ENCODE data around the gene FBXO9. TPM values are rescaled to one million over a fixed set of nuclear protein-coding genes. Genes with fewer than 3 reads are reported as not detected.

The FBXO9 gene
- polyA plus RNA-seq, 1 of the 3 experiments (the other 2 are of a cell fraction) = 61.9 TPM

- TF ChIP-seq TEAD4 (IDR thresholded peaks at IDR 0.05; ENCODE audit: borderline replicate concordance, insufficient read depth) = no peak
- no peak for TF ChIP-seq TCF12 (IDR thresholded peaks at IDR 0.05)
- no peak for TF ChIP-seq SMC3 (IDR thresholded peaks at IDR 0.05; ENCODE audit: low read depth, low read length)
- no peak for DNase-seq
- H2AFZ ChIP-seq (ENCODE audit: low read depth) = no peak overlapping the region
- H3K36me3 ChIP-seq (replicated peaks in 1 of 2; ENCODE audit: control insufficient read depth in 1 of 2, insufficient read depth in 2 of 2, low read length in 1 of 2) = peaks cover 48 to 59% of the 10 kb centered on the region in 2 experiments
- H3F3A ChIP-seq (replicated peaks; ENCODE audit: insufficient read depth) = no peaks in the 10 kb centered on the region
- POLR2A ChIA-PET = no interaction called here
- no peaks in the 10 kb centered on the region for H3K9me3 ChIP-seq
- no peaks in the 10 kb centered on the region for H3K9me2 ChIP-seq
- no peak overlapping the region for H3K27ac ChIP-seq (ENCODE audit: low read depth in 2 of 2, low read length in 1 of 2)
- H3K4me2 ChIP-seq = no peak overlapping the region
- H3K9ac ChIP-seq = no peak overlapping the region
- 100% methylated on average over 2 of the region's 2 CpGs for WGBS (ENCODE audit: low lambda C conversion rate)
- no peaks in the 10 kb centered on the region for H3K79me2 ChIP-seq (ENCODE audit: insufficient read depth)
- H3K27me3 ChIP-seq (ENCODE audit: insufficient read depth) = no peaks in the 10 kb centered on the region
- CTCF ChIA-PET = interaction anchor here (0.6 kb wide), 1 partner anchor 14 kb away, joined by 3 read pairs; no protein-coding TSS in a partner anchor
- H3K4me3 ChIP-seq (ENCODE audit: low read depth in 2 of 2, low read length in 1 of 2) = no peak overlapping the region
- H4K20me1 ChIP-seq (ENCODE audit: insufficient read depth) = no peaks in the 10 kb centered on the region
- H3K4me1 ChIP-seq (ENCODE audit: control insufficient read depth in 1 of 2, insufficient read depth in 2 of 2, low read depth in 1 of 2, low read length in 1 of 2) = no peaks in the 10 kb centered on the region
Measured at GRCh38 chr6:53101006-53101405, 35.8 kb downstream of the FBXO9 start.

- Histone ChIP-seq H3K79me2 (ENCODE audit: insufficient read depth) (no peaks in the 10 kb centered on the region), H3K9ac (no peak overlapping the region), H3K36me3 (replicated peaks in 1 of 2; ENCODE audit: control insufficient read depth in 1 of 2, insufficient read depth in 2 of 2, low read length in 1 of 2) (peaks cover 20 to 32% of the 10 kb centered on the region in 2 experiments), H3K9me2 (no peaks in the 10 kb centered on the region), H3K9me3 (no peaks in the 10 kb centered on the region), H3K27me3 (ENCODE audit: insufficient read depth) (no peaks in the 10 kb centered on the region), H3K4me1 (ENCODE audit: control insufficient read depth in 1 of 2, insufficient read depth in 2 of 2, low read depth in 1 of 2, low read length in 1 of 2) (no peaks in the 10 kb centered on the region), H4K20me1 (ENCODE audit: insufficient read depth) (no peaks in the 10 kb centered on the region), H3K27ac (ENCODE audit: low read depth in 2 of 2, low read length in 1 of 2) (no peak overlapping the region), H3F3A (replicated peaks; ENCODE audit: insufficient read depth) (no peaks in the 10 kb centered on the region), H3K4me2 (no peak overlapping the region), H2AFZ (ENCODE audit: low read depth) (no peak overlapping the region), H3K4me3 (ENCODE audit: low read depth in 2 of 2, low read length in 1 of 2) (no peak overlapping the region)
- POLR2A ChIA-PET = no interaction called here
- CTCF ChIA-PET = interaction anchor here (1.0 kb wide), 1 partner anchor 9 kb away, joined by 4 read pairs; no protein-coding TSS in a partner anchor
- no peak for DNase-seq
- TF ChIP-seq, protein P1, sequence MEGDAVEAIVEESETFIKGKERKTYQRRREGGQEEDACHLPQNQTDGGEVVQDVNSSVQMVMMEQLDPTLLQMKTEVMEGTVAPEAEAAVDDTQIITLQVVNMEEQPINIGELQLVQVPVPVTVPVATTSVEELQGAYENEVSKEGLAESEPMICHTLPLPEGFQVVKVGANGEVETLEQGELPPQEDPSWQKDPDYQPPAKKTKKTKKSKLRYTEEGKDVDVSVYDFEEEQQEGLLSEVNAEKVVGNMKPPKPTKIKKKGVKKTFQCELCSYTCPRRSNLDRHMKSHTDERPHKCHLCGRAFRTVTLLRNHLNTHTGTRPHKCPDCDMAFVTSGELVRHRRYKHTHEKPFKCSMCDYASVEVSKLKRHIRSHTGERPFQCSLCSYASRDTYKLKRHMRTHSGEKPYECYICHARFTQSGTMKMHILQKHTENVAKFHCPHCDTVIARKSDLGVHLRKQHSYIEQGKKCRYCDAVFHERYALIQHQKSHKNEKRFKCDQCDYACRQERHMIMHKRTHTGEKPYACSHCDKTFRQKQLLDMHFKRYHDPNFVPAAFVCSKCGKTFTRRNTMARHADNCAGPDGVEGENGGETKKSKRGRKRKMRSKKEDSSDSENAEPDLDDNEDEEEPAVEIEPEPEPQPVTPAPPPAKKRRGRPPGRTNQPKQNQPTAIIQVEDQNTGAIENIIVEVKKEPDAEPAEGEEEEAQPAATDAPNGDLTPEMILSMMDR (IDR thresholded peaks at IDR 0.05) = 0 out of 2 replicates have a peak, but pooled peaks have one; percentile 24
- TF ChIP-seq NFIC (IDR thresholded peaks at IDR 0.05; ENCODE audit: borderline replicate concordance) (no peak), RAD21 (IDR thresholded peaks at IDR 0.05; ENCODE audit: low read length) (peak; percentile 47)
- 81% methylated on average over 3 of the region's 3 CpGs for WGBS (ENCODE audit: low lambda C conversion rate)
Measured at GRCh38 chr6:53103993-53104675, 38.9 kb downstream of the FBXO9 start.

DNA sequence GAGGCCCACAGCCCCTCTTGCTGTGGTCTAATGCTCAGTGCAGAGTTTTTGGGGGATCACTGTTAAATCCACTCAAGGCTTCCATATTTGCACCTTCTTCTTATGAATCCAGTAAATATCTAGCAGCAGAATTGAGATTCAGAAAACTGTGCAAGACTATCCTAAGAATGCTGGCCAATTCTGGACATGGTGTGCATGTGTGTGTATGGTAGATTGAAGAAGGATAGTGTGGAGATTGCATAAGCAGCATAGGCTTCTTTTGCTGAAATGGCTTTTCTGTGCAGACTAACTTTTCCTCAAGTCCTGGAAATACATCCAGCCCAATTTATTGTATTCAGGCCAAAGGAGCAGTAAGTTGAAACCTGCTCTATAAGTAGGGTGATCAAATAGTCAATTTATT is 39.7 kb downstream of the FBXO9 start:
- CTCF ChIA-PET = no interaction called here
- no peaks in the 10 kb centered on the region for H4K20me1 ChIP-seq (ENCODE audit: insufficient read depth)
- H3K9ac ChIP-seq = no peak overlapping the region
- H3K27me3 ChIP-seq (ENCODE audit: insufficient read depth) = no peaks in the 10 kb centered on the region
- H3K9me2 ChIP-seq = no peaks in the 10 kb centered on the region
- no peak overlapping the region for H3K4me2 ChIP-seq
- no peak overlapping the region for H3K4me3 ChIP-seq (ENCODE audit: low read depth in 2 of 2, low read length in 1 of 2)
- H3F3A ChIP-seq (replicated peaks; ENCODE audit: insufficient read depth) = no peaks in the 10 kb centered on the region
- POLR2A ChIA-PET = no interaction called here
- H3K4me1 ChIP-seq (ENCODE audit: control insufficient read depth in 1 of 2, insufficient read depth in 2 of 2, low read depth in 1 of 2, low read length in 1 of 2) = no peaks in the 10 kb centered on the region
- DNase-seq = no peak
- H3K27ac ChIP-seq (ENCODE audit: low read depth in 2 of 2, low read length in 1 of 2) = no peak overlapping the region
- H3K79me2 ChIP-seq (ENCODE audit: insufficient read depth) = no peaks in the 10 kb centered on the region
- H3K9me3 ChIP-seq = no peaks in the 10 kb centered on the region
- peaks cover 20 to 32% of the 10 kb centered on the region in 2 experiments for H3K36me3 ChIP-seq (replicated peaks in 1 of 2; ENCODE audit: control insufficient read depth in 1 of 2, insufficient read depth in 2 of 2, low read length in 1 of 2)
- H2AFZ ChIP-seq (ENCODE audit: low read depth) = no peak overlapping the region
- no peak for TF ChIP-seq JUND (IDR thresholded peaks at IDR 0.05)
- TF ChIP-seq, protein P2, sequence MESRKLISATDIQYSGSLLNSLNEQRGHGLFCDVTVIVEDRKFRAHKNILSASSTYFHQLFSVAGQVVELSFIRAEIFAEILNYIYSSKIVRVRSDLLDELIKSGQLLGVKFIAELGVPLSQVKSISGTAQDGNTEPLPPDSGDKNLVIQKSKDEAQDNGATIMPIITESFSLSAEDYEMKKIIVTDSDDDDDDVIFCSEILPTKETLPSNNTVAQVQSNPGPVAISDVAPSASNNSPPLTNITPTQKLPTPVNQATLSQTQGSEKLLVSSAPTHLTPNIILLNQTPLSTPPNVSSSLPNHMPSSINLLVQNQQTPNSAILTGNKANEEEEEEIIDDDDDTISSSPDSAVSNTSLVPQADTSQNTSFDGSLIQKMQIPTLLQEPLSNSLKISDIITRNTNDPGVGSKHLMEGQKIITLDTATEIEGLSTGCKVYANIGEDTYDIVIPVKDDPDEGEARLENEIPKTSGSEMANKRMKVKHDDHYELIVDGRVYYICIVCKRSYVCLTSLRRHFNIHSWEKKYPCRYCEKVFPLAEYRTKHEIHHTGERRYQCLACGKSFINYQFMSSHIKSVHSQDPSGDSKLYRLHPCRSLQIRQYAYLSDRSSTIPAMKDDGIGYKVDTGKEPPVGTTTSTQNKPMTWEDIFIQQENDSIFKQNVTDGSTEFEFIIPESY (IDR thresholded peaks at IDR 0.05; ENCODE audit: borderline replicate concordance, low read depth) = no peak
- no peak for TF ChIP-seq POLR2AphosphoS5 (IDR thresholded peaks at IDR 0.05; ENCODE audit: low read depth, low read length)
- no peak for TF ChIP-seq TAF1 (IDR thresholded peaks at IDR 0.05; ENCODE audit: borderline replicate concordance, low read depth, low read length)
- TF ChIP-seq SMC3 (IDR thresholded peaks at IDR 0.05; ENCODE audit: low read depth, low read length) = no peak
- TF ChIP-seq MEF2A (IDR thresholded peaks at IDR 0.05; ENCODE audit: borderline replicate concordance, low read depth) = no peak
- TF ChIP-seq, protein P3, sequence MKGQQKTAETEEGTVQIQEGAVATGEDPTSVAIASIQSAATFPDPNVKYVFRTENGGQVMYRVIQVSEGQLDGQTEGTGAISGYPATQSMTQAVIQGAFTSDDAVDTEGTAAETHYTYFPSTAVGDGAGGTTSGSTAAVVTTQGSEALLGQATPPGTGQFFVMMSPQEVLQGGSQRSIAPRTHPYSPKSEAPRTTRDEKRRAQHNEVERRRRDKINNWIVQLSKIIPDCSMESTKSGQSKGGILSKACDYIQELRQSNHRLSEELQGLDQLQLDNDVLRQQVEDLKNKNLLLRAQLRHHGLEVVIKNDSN (IDR thresholded peaks at IDR 0.05; ENCODE audit: borderline replicate concordance, low read depth) = no peak
- TF ChIP-seq YY1 (IDR thresholded peaks at IDR 0.05; ENCODE audit: low read depth) = no peak
- no peak for TF ChIP-seq ELF1 (IDR thresholded peaks at IDR 0.05)
- TF ChIP-seq EP300 (IDR thresholded peaks at IDR 0.05; ENCODE audit: borderline replicate concordance in 1 of 2, low read depth in 1 of 2, low read length in 1 of 2) = no peak
- TF ChIP-seq RFX5 (IDR thresholded peaks at IDR 0.05; ENCODE audit: low read length) = no peak
- TF ChIP-seq TEAD4 (IDR thresholded peaks at IDR 0.05; ENCODE audit: borderline replicate concordance, insufficient read depth) = no peak
- no peak for TF ChIP-seq GABPA (IDR thresholded peaks at IDR 0.05; ENCODE audit: low read depth)
- TF ChIP-seq FOXJ3 (CRISPR knock-in tag; IDR thresholded peaks at IDR 0.05) = no peak
- no peak for TF ChIP-seq RXRA (IDR thresholded peaks at IDR 0.05; ENCODE audit: borderline replicate concordance, low read depth)
- TF ChIP-seq TCF12 (IDR thresholded peaks at IDR 0.05) = no peak

All from SK-N-SH (cell line).